Thoracic aorta (tissue), 2 donors: ENCODE measurements around the gene ZMIZ1. TPM values are rescaled to one million over a fixed set of nuclear protein-coding genes. Genes with fewer than 3 reads are reported as not detected.
A peak's percentile ranks its signal among the peaks of the same experiment; 100 is the strongest.

Source experiments
- ATAC-seq: fragments of 150-250 bp; one replicate; pipeline ENCODE4 v1.8.0; 2017; ENCODE audit warnings: low read depth; ENCODE audit not compliant: insufficient number of reproducible peaks, low FRiP score
- DNase-seq: peaks from one replicate; pipeline ENCODE4 v3.0.0-alpha.2; 2020; ENCODE audit warnings: low spot score
- H3K27ac ChIP-seq, 2 donors: fragments of 200-600 bp; sonication (generic); 1 replicate in 1 of 2; 2 replicates in 1 of 2; pipeline ENCODE4 v1.5.1; 2016; ENCODE audit warnings: mild to moderate bottlenecking in 2 of 2, moderate library complexity in 2 of 2
- H3K27me3 ChIP-seq: fragments of 200-600 bp; sonication (generic); replicated peaks from 2 replicates; pipeline ENCODE4 v1.6.0; 2016; ENCODE audit warnings: mild to moderate bottlenecking; ENCODE audit not compliant: insufficient read depth
- H3K36me3 ChIP-seq: fragments of 200-600 bp; sonication (generic); one replicate; pipeline ENCODE4 v1.5.1; 2016
- H3K4me1 ChIP-seq, 2 donors: fragments of 200-600 bp; sonication (generic); 1 replicate in 1 of 2; 2 replicates in 1 of 2; pipeline versions ENCODE4 v1.5.1 to v1.6.0; 2016; ENCODE audit warnings: low read depth in 2 of 2, mild to moderate bottlenecking in 1 of 2; ENCODE audit not compliant: control insufficient read depth in 1 of 2
- H3K4me3 ChIP-seq: fragments of 200-600 bp; sonication (generic); 2 replicates; pipeline ENCODE4 v1.5.1; 2016; ENCODE audit warnings: mild to moderate bottlenecking
- H3K9me3 ChIP-seq: fragments of 200-600 bp; sonication (generic); 2 replicates; pipeline ENCODE4 v1.5.1; 2016
- CTCF ChIP-seq: fragments of 200-600 bp; sonication (generic); IDR thresholded peaks from one replicate; pipeline ENCODE4 v1.5.1; 2019; ENCODE audit warnings: antibody characterized with exemption
- total RNA-seq, 2 donors: library from RNA; depleted of rRNA; stranded (reverse); fragments of >200 nt; gene quantifications; one replicate each; pipeline versions ENCODE4 v1.1.0 to v1.2.3, GENCODE V29; 2016

Gene ZMIZ1
- total RNA-seq, 2 donors from 2014 or later = 57.8 to 81.6 TPM

GRCh38 chr10:79296431-79296830 lies 227.7 kb downstream of the ZMIZ1 start:
- H3K27me3 ChIP-seq = no peaks in the 10 kb centered on the region
- peaks cover 4 to 17% of the 10 kb centered on the region in 2 donors for H3K4me1 ChIP-seq
- ATAC-seq = no peak
- H3K4me3 ChIP-seq = no peak overlapping the region
- peaks cover 35% of the 10 kb centered on the region for H3K36me3 ChIP-seq
- no peaks in the 10 kb centered on the region for H3K9me3 ChIP-seq
- no peak overlapping the region for H3K27ac ChIP-seq
- DNase-seq = no peak
- no peak for TF ChIP-seq CTCF

- Histone ChIP-seq H3K4me3 (no peak overlapping the region), H3K27ac (peak overlapping the region in 1 of 2 donors; percentile 3), H3K4me1 (peaks cover 4 to 17% of the 10 kb centered on the region in 2 donors), H3K9me3 (no peaks in the 10 kb centered on the region), H3K27me3 (no peaks in the 10 kb centered on the region), H3K36me3 (peaks cover 49% of the 10 kb centered on the region)
- DNase-seq = peak; percentile 82
- peak; percentile 33 for ATAC-seq
- no peak for TF ChIP-seq CTCF
Observed at GRCh38 chr10:79298403-79299244, 229.9 kb downstream of the ZMIZ1 start.

GRCh38 chr10:79299397-79300241 lies 230.9 kb downstream of the ZMIZ1 start:
- peak; percentile 68 for ATAC-seq
- Histone ChIP-seq H3K4me3 (no peak overlapping the region), H3K4me1 (peaks cover 4 to 17% of the 10 kb centered on the region in 2 donors), H3K27me3 (no peaks in the 10 kb centered on the region), H3K9me3 (no peaks in the 10 kb centered on the region), H3K36me3 (peaks cover 58% of the 10 kb centered on the region), H3K27ac (no peak overlapping the region)
- TF ChIP-seq CTCF = no peak
- no peak for DNase-seq

GRCh38 chr10:79300711-79301110 lies 231.9 kb downstream of the ZMIZ1 start:
- DNase-seq (no peak), ATAC-seq (no peak)
- Histone ChIP-seq H3K27me3 (no peaks in the 10 kb centered on the region), H3K9me3 (no peaks in the 10 kb centered on the region), H3K36me3 (peaks cover 63% of the 10 kb centered on the region), H3K27ac (no peak overlapping the region), H3K4me1 (peaks cover 4 to 17% of the 10 kb centered on the region in 2 donors), H3K4me3 (no peak overlapping the region)
- TF ChIP-seq CTCF = no peak
